ENCODE measurements around the gene PNPLA5. TPM values are rescaled to one million over a fixed set of nuclear protein-coding genes. Genes with fewer than 3 reads are reported as not detected.

Gene PNPLA5
- total and polyA plus RNA-seq, 2 of the 13 experiments (the other 11 are each of a cell fraction or from before 2014, with no cell fraction given), result not detected

- Histone ChIP-seq H3K4me2 (ENCODE audit: low read depth, low read length) (no peak overlapping the region), H3K36me3 (replicated peaks in 1 of 2; ENCODE audit: control insufficient read depth in 1 of 2, insufficient read depth in 2 of 2, low read length in 2 of 2) (no peaks in the 10 kb centered on the region), H3K4me3 (replicated peaks in 1 of 3; ENCODE audit: insufficient read depth in 1 of 3, low read depth in 2 of 3, low read length in 3 of 3) (no peak overlapping the region), H3K4me1 (ENCODE audit: insufficient read depth, low read length) (no peaks in the 10 kb centered on the region), H2AFZ (ENCODE audit: low read length) (no peak overlapping the region), H3K9me3 (ENCODE audit: low read length) (no peaks in the 10 kb centered on the region), H3K27ac (ENCODE audit: extremely low read length, insufficient read depth, low read length) (no peak overlapping the region), H3K9ac (ENCODE audit: insufficient read depth, low read depth, low read length) (no peak overlapping the region), H4K20me1 (ENCODE audit: insufficient read depth, low read length) (peaks cover 4% of the 10 kb centered on the region; the same call in 1 of the 2 replicates), H3K27me3 (ENCODE audit: control insufficient read depth in 1 of 2, insufficient read depth in 2 of 2, low read length in 2 of 2) (peaks cover 12 to 49% of the 10 kb centered on the region in 2 experiments; a peak in 4 of 5 replicates), H3K79me2 (ENCODE audit: insufficient read depth, low read length) (no peaks in the 10 kb centered on the region)
- no peak for DNase-seq (ENCODE audit: low spot score)
- in situ Hi-C loops (cut with HindIII; ENCODE audit: extremely low pct_ligation_motif_present, low pct_unique_long_range_greater_than_20kb) (loop anchor here (25.0 kb wide), 1 partner anchor 745 kb away; no protein-coding TSS in a partner anchor), intact Hi-C loops (cut with micrococcal nuclease; ENCODE audit: unreplicated experiment) (no loop called here)
- ChIA-PET CTCF (ENCODE audit: low intra/inter-chr PET ratio, low total read pairs) (no interaction called here), POLR2A (no interaction called here)
- TF ChIP-seq RFX3 (CRISPR knock-in tag; IDR thresholded peaks at IDR 0.05) (no peak), ZNF629 (CRISPR knock-in tag; conservative IDR thresholded peaks at IDR 0.05) (0 out of 2 replicates have a peak, but pooled peaks have one; percentile 51)
- ATAC-seq, result no peak
- no TSS peak for BruUV-seq (replicated peaks)
- no peak for FAIRE-seq
- 52% methylated on average over 9 of the region's 15 CpGs for WGBS (ENCODE audit: low lambda C conversion rate)
Measured at GRCh38 chr22:43892183-43892894, 526 bp upstream of the PNPLA5 start.

GRCh38 chr22:43890901-43891331 lies 897 bp downstream of the PNPLA5 start:
- no peak for FAIRE-seq
- Histone ChIP-seq H3K36me3 (replicated peaks in 1 of 2; ENCODE audit: control insufficient read depth in 1 of 2, insufficient read depth in 2 of 2, low read length in 2 of 2) (no peaks in the 10 kb centered on the region), H3K9me3 (ENCODE audit: low read length) (no peaks in the 10 kb centered on the region), H3K79me2 (ENCODE audit: insufficient read depth, low read length) (no peaks in the 10 kb centered on the region), H2AFZ (ENCODE audit: low read length) (no peak overlapping the region), H3K4me3 (replicated peaks in 1 of 3; ENCODE audit: insufficient read depth in 1 of 3, low read depth in 2 of 3, low read length in 3 of 3) (no peak overlapping the region), H3K27me3 (ENCODE audit: control insufficient read depth in 1 of 2, insufficient read depth in 2 of 2, low read length in 2 of 2) (peaks cover 12 to 44% of the 10 kb centered on the region in 2 experiments; a peak in 4 of 5 replicates), H3K9ac (ENCODE audit: insufficient read depth, low read depth, low read length) (no peak overlapping the region), H3K27ac (ENCODE audit: extremely low read length, insufficient read depth, low read length) (no peak overlapping the region), H4K20me1 (ENCODE audit: insufficient read depth, low read length) (peaks cover 4% of the 10 kb centered on the region; the same call in 1 of the 2 replicates), H3K4me2 (ENCODE audit: low read depth, low read length) (no peak overlapping the region), H3K4me1 (ENCODE audit: insufficient read depth, low read length) (no peaks in the 10 kb centered on the region)
- in situ Hi-C loops (cut with HindIII; ENCODE audit: extremely low pct_ligation_motif_present, low pct_unique_long_range_greater_than_20kb) (loop anchor here (25.0 kb wide), 1 partner anchor 746 kb away; no protein-coding TSS in a partner anchor), intact Hi-C loops (cut with micrococcal nuclease; ENCODE audit: unreplicated experiment) (no loop called here)
- no peak for ATAC-seq
- DNase-seq (ENCODE audit: low spot score), result no peak
- 23% methylated on average over 5 of the region's 24 CpGs for WGBS (ENCODE audit: low lambda C conversion rate)
- BruUV-seq (replicated peaks), result no TSS peak
- CTCF ChIA-PET (ENCODE audit: low intra/inter-chr PET ratio, low total read pairs), result no interaction called here
- POLR2A ChIA-PET, result no interaction called here
- TF ChIP-seq RERE (CRISPR knock-in tag; IDR thresholded peaks at IDR 0.05; ENCODE audit: low read depth) (no peak), ZNF607 (CRISPR knock-in tag; IDR thresholded peaks at IDR 0.05; ENCODE audit: borderline replicate concordance) (no peak), ZNF572 (CRISPR knock-in tag; IDR thresholded peaks at IDR 0.05) (no peak), PREB (CRISPR knock-in tag; IDR thresholded peaks at IDR 0.05) (no peak)
- TF ChIP-seq, protein P1, sequence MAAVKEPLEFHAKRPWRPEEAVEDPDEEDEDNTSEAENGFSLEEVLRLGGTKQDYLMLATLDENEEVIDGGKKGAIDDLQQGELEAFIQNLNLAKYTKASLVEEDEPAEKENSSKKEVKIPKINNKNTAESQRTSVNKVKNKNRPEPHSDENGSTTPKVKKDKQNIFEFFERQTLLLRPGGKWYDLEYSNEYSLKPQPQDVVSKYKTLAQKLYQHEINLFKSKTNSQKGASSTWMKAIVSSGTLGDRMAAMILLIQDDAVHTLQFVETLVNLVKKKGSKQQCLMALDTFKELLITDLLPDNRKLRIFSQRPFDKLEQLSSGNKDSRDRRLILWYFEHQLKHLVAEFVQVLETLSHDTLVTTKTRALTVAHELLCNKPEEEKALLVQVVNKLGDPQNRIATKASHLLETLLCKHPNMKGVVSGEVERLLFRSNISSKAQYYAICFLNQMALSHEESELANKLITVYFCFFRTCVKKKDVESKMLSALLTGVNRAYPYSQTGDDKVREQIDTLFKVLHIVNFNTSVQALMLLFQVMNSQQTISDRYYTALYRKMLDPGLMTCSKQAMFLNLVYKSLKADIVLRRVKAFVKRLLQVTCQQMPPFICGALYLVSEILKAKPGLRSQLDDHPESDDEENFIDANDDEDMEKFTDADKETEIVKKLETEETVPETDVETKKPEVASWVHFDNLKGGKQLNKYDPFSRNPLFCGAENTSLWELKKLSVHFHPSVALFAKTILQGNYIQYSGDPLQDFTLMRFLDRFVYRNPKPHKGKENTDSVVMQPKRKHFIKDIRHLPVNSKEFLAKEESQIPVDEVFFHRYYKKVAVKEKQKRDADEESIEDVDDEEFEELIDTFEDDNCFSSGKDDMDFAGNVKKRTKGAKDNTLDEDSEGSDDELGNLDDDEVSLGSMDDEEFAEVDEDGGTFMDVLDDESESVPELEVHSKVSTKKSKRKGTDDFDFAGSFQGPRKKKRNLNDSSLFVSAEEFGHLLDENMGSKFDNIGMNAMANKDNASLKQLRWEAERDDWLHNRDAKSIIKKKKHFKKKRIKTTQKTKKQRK (IDR thresholded peaks at IDR 0.05; ENCODE audit: low read length), result no peak

All from HepG2 (cell line).